ENCODE data around the gene FAM118A.
"Not testable (repeated sequence)": the region's sequence is repeated elsewhere in the genome, so short reads cannot be mapped to it uniquely, and the experiment has no call there.

Gene FAM118A

GRCh38 chr22:45309422-45310227, at the start of gene FAM118A:
FAM118A (plus strand) TSS chr22:45309934; CDS start chr22:45322380, 12,446 bp downstream.
- DNase-seq (ENCODE audit: low read depth), result peak; percentile 61

GRCh38 chr22:45260395-45260759, 49.4 kb upstream of the FAM118A start:
- not testable (repeated sequence) for DNase-seq (ENCODE audit: low read depth)

- DNase-seq (ENCODE audit: low read depth), result no peak
Observed at GRCh38 chr22:45261407-45262088, 48.2 kb upstream of the FAM118A start.

GRCh38 chr22:45262195-45262930, 47.4 kb upstream of the FAM118A start:
- no peak for DNase-seq (ENCODE audit: low read depth)

- DNase-seq (ENCODE audit: low read depth), result no peak
Observed at GRCh38 chr22:45262931-45263462, 46.7 kb upstream of the FAM118A start.

- no peak for DNase-seq (ENCODE audit: low read depth)
Observed at GRCh38 chr22:45263463-45264269, 46.1 kb upstream of the FAM118A start.

- DNase-seq (ENCODE audit: low read depth), result no peak
Observed at GRCh38 chr22:45265535-45265934, 44.2 kb upstream of the FAM118A start.

GRCh38 chr22:45268167-45268957, 41.4 kb upstream of the FAM118A start:
- DNase-seq (ENCODE audit: low read depth), result no peak

- DNase-seq (ENCODE audit: low read depth), result no peak
Observed at GRCh38 chr22:45268958-45269844, 40.5 kb upstream of the FAM118A start.

GRCh38 chr22:45270095-45271020, 39.4 kb upstream of the FAM118A start:
- DNase-seq (ENCODE audit: low read depth), result no peak

- no peak for DNase-seq (ENCODE audit: low read depth)
Observed at GRCh38 chr22:45271667-45272201, 38.0 kb upstream of the FAM118A start.

GRCh38 chr22:45272498-45272897, 37.2 kb upstream of the FAM118A start:
- no peak for DNase-seq (ENCODE audit: low read depth)

GRCh38 chr22:45273452-45274075, 36.2 kb upstream of the FAM118A start:
- no peak for DNase-seq (ENCODE audit: low read depth)

GRCh38 chr22:45276507-45277105, 33.1 kb upstream of the FAM118A start:
- DNase-seq (ENCODE audit: low read depth), result no peak

- DNase-seq (ENCODE audit: low read depth), result not testable (repeated sequence)
Observed at GRCh38 chr22:45277720-45278119, 32.0 kb upstream of the FAM118A start.

GRCh38 chr22:45278125-45278524, 31.6 kb upstream of the FAM118A start:
- DNase-seq (ENCODE audit: low read depth), result no peak

- no peak for DNase-seq (ENCODE audit: low read depth)
Observed at GRCh38 chr22:45280587-45280980, 29.1 kb upstream of the FAM118A start.

Measured in HS-27A (cell line).